Neural progenitor cell (in vitro differentiated cells): ENCODE results near the gene RHBDL1. TPM values are rescaled to one million over a fixed set of nuclear protein-coding genes. Genes with fewer than 3 reads are reported as not detected.

Experiments
- DNase-seq: peaks from one replicate; pipeline ENCODE4 v3.0.0-alpha.2; 2016; ENCODE audit warnings: low spot score
- H2AFZ ChIP-seq: fragments of 200-600 bp; sonication (generic); replicated peaks from 2 replicates; pipeline ENCODE4 v1.6.1; 2016; ENCODE audit warnings: antibody characterized with exemption
- H3F3A ChIP-seq: fragments of 200-600 bp; sonication (generic); 2 replicates; pipeline ENCODE4 v1.6.1; 2016; ENCODE audit warnings: antibody characterized with exemption, low read depth
- H3K27ac ChIP-seq: fragments of 200-600 bp; sonication (generic); 2 replicates; pipeline ENCODE4 v1.5.1; 2016; ENCODE audit warnings: mild to moderate bottlenecking
- H3K27me3 ChIP-seq: fragments of 200-600 bp; sonication (generic); 2 replicates; pipeline ENCODE4 v1.6.1; 2016; ENCODE audit warnings: mild to moderate bottlenecking, moderate library complexity
- H3K36me3 ChIP-seq: fragments of 200-600 bp; sonication (generic); 2 replicates; pipeline ENCODE4 v1.5.1; 2016
- H3K4me1 ChIP-seq: fragments of 200-600 bp; sonication (generic); 2 replicates; pipeline ENCODE4 v1.6.1; 2016; ENCODE audit warnings: mixed run types
- H3K4me2 ChIP-seq: fragments of 200-600 bp; sonication (generic); 2 replicates; pipeline ENCODE4 v1.6.1; 2016
- H3K4me3 ChIP-seq: fragments of 200-600 bp; sonication (generic); 2 replicates; pipeline ENCODE4 v1.5.1; 2016
- H3K79me2 ChIP-seq: fragments of 200-600 bp; sonication (generic); 2 replicates; pipeline ENCODE4 v1.6.1; 2016; ENCODE audit warnings: low read depth
- H3K9ac ChIP-seq: fragments of 200-600 bp; sonication (generic); 2 replicates; pipeline ENCODE4 v1.6.1; 2016
- H3K9me3 ChIP-seq: fragments of 200-600 bp; sonication (generic); 2 replicates; pipeline ENCODE4 v1.5.1; 2016; ENCODE audit warnings: low read depth
- H4K20me1 ChIP-seq: fragments of 200-600 bp; sonication (generic); 2 replicates; pipeline ENCODE4 v1.6.1; 2016; ENCODE audit warnings: low read depth
- H3K27ac Mint-ChIP-seq: 3 replicates; pipeline ENCODE4 v1.8.0; 2021; ENCODE audit warnings: mixed read lengths
- H3K27me3 Mint-ChIP-seq: 2 replicates; pipeline ENCODE4 v1.8.0; 2022; ENCODE audit warnings: low read depth, mild to moderate bottlenecking, inconsistent platforms, moderate library complexity, mixed read lengths; ENCODE audit not compliant: insufficient read depth
- H3K36me3 Mint-ChIP-seq: 3 replicates; pipeline ENCODE4 v1.8.0; 2021; ENCODE audit warnings: mixed read lengths
- H3K4me1 Mint-ChIP-seq: 3 replicates; pipeline ENCODE4 v1.8.0; 2021; ENCODE audit warnings: mixed read lengths
- H3K4me3 Mint-ChIP-seq: 3 replicates; pipeline ENCODE4 v1.8.0; 2021; ENCODE audit warnings: mild to moderate bottlenecking, moderate library complexity, mixed read lengths
- H3K9me3 Mint-ChIP-seq: 3 replicates; pipeline ENCODE4 v1.8.0; 2020; ENCODE audit warnings: mixed read lengths
- EZH2 ChIP-seq: fragments of 200-600 bp; sonication (generic); IDR thresholded peaks from 2 replicates; pipeline ENCODE4 v1.6.1; 2017; ENCODE audit warnings: antibody characterized with exemption, mild to moderate bottlenecking, moderate library complexity
- EZH2phosphoT487 ChIP-seq: fragments of 200-600 bp; sonication (generic); IDR thresholded peaks from 2 replicates; pipeline ENCODE4 v1.6.1; 2017; ENCODE audit warnings: antibody characterized with exemption
- total RNA-seq: library from RNA; depleted of rRNA; stranded (reverse); fragments of >200 nt; gene quantifications from 2 replicates; pipeline ENCODE4 v1.2.3, GENCODE V29; 2015; ENCODE audit warnings: low replicate concordance
- TF ChIP-seq, protein P1 (sequence below): fragments of 200-600 bp; sonication (generic); IDR thresholded peaks from 2 replicates; pipeline ENCODE4 v1.5.1; 2017; ENCODE audit warnings: antibody characterized with exemption, mild to moderate bottlenecking

Gene RHBDL1
- total RNA-seq, 1 donor from 2014 or later = 0.28 TPM

DNA sequence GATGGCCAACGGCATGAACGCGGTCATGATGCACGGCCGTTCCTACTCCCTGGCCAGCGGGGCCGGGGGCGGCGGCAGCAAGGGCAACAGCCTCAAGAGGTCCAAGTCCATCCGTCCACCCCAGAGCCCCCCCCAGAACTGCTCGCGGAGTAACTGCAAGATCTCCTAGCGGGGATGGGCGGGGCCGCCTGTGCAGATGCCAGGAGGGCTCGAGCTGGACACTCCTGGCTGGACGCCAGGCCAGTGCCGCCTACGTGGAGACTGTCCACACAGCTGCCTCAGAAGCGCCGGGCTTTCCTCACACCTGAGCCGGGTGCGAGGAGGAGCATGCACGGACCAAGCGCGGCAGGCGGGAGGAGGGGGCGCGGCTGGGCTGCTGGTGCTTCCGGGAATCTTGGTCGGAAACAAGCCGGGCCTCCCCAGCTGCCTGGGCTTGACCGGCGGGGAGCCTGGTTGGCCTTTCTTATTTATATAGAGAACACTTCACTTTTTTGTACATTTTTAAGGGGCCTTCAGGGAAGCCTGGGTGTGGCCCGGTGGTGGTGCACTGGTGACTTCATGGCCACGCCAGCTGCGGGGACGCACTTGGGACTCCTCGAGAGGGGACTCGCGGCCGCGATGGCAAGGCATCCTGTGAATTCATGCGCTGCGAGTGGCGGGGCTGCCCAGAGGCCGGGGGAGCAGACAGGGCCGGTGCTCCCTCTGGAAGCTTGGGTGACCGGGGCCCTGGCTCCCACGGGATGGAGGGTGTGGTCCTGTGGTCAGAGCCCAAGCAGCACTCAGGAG lies 47.8 kb upstream of the RHBDL1 start:
- Mint-ChIP-seq H3K36me3 (peaks cover 5% of the 10 kb centered on the region), H3K4me3 (peak overlapping the region; percentile 35), H3K27me3 (peaks cover 5% of the 10 kb centered on the region), H3K27ac (no peak overlapping the region), H3K9me3 (no peaks in the 10 kb centered on the region), H3K4me1 (peaks cover 30% of the 10 kb centered on the region)
- Histone ChIP-seq H3K79me2 (no peaks in the 10 kb centered on the region), H3K36me3 (no peaks in the 10 kb centered on the region), H3F3A (peaks cover 24% of the 10 kb centered on the region), H4K20me1 (peaks cover 26% of the 10 kb centered on the region), H3K27ac (no peak overlapping the region), H3K4me3 (no peak overlapping the region), H3K27me3 (no peaks in the 10 kb centered on the region), H3K4me2 (no peak overlapping the region), H3K9me3 (no peaks in the 10 kb centered on the region), H3K9ac (no peak overlapping the region), H3K4me1 (peaks cover 26% of the 10 kb centered on the region), H2AFZ (no peak overlapping the region)
- TF ChIP-seq, protein P1, sequence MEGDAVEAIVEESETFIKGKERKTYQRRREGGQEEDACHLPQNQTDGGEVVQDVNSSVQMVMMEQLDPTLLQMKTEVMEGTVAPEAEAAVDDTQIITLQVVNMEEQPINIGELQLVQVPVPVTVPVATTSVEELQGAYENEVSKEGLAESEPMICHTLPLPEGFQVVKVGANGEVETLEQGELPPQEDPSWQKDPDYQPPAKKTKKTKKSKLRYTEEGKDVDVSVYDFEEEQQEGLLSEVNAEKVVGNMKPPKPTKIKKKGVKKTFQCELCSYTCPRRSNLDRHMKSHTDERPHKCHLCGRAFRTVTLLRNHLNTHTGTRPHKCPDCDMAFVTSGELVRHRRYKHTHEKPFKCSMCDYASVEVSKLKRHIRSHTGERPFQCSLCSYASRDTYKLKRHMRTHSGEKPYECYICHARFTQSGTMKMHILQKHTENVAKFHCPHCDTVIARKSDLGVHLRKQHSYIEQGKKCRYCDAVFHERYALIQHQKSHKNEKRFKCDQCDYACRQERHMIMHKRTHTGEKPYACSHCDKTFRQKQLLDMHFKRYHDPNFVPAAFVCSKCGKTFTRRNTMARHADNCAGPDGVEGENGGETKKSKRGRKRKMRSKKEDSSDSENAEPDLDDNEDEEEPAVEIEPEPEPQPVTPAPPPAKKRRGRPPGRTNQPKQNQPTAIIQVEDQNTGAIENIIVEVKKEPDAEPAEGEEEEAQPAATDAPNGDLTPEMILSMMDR = no peak
- TF ChIP-seq EZH2phosphoT487 (no peak), EZH2 (no peak)
- DNase-seq = no peak

DNA sequence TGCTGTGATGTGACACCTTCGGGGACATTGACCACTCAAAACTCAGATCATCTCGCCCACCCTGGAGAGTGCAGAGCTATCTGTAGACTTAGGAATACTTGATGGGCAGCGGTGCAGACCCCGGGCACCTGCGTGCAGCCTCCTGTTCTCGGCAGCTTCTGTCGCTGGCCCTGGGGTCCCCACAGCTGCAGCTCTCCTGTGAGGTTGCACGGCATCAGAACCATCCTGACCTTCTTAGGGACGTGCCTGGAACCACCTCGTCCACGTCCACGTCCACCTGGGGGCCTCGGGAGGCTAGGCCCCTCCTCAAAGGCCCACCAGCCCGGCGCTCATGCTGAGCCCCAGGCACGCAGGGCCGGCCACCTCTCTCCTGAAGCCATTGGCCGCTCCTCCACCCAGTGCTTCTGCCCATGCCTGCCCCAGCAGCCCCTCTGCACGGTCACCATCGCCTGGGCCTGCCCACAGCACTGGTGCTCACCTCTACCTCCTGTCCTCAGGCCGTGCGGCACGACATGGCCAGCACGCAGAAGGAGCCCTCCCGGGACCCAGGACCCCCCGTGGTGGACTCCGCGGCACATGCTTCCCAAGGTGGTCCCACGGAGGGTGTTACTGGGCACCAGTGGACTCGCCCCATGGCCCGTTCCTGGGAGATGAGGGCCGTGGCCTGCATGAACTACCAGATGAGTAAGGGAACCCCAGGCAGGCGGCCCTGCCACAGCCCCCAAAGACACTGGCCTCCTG lies 47.0 kb upstream of the RHBDL1 start:
- Histone ChIP-seq H2AFZ (no peak overlapping the region), H3F3A (peaks cover 24% of the 10 kb centered on the region), H3K4me2 (peak overlapping the region; percentile 93), H3K27me3 (no peaks in the 10 kb centered on the region), H4K20me1 (peaks cover 26% of the 10 kb centered on the region), H3K9me3 (no peaks in the 10 kb centered on the region), H3K9ac (no peak overlapping the region), H3K27ac (peak overlapping the region; percentile 89), H3K4me1 (peaks cover 26% of the 10 kb centered on the region), H3K79me2 (no peaks in the 10 kb centered on the region), H3K4me3 (no peak overlapping the region), H3K36me3 (no peaks in the 10 kb centered on the region)
- Mint-ChIP-seq H3K27me3 (peaks cover 5% of the 10 kb centered on the region), H3K4me1 (peaks cover 30% of the 10 kb centered on the region), H3K27ac (peak overlapping the region; percentile 97), H3K9me3 (no peaks in the 10 kb centered on the region), H3K36me3 (peaks cover 5% of the 10 kb centered on the region), H3K4me3 (peak overlapping the region; percentile 81)
- TF ChIP-seq, protein P1 = no peak
- TF ChIP-seq EZH2phosphoT487 = no peak
- TF ChIP-seq EZH2 = no peak
- no peak for DNase-seq

DNA sequence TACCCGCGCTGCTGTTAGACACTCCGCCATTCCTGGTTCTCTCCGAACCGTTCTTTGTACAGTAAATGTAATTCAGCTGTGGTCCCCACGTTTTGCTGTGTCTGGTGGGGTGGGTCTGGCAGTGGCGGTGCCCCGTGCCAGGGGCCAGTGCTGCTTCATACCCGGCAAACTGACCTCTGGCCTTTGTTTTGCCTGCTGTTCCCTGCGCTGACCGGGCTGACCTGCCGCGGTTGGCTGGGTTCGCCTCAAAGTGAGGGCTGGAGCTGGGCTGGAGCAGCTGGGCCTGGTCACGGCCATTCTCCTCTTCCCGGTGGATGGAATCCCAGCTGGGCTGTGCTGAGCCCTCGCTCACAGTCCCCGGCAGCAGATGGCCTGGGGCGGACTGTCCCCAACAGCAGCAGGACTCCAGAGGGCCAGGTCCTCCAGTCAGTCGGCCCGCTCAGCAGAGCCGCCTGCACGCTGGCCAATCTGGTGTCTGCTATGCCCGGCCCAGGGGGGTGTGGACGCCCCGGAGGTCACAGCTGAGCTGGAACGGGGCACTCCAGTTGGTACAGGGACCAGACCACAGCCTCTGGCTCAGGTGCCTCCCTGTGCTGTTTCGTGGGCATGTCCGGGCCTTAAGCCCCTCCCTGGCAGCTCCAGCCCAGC lies 46.2 kb upstream of the RHBDL1 start:
- peaks cover 26% of the 10 kb centered on the region for H3K4me1 ChIP-seq
- no peak overlapping the region for H3K9ac ChIP-seq
- Mint-ChIP-seq H3K9me3 (no peaks in the 10 kb centered on the region), H3K4me3 (peak overlapping the region; percentile 81), H3K36me3 (peaks cover 5% of the 10 kb centered on the region), H3K27me3 (peaks cover 5% of the 10 kb centered on the region), H3K27ac (peak overlapping the region; percentile 97), H3K4me1 (peaks cover 26% of the 10 kb centered on the region)
- no peaks in the 10 kb centered on the region for H3K9me3 ChIP-seq
- peaks cover 29% of the 10 kb centered on the region for H4K20me1 ChIP-seq
- no peak for DNase-seq
- H3K4me2 ChIP-seq = peak overlapping the region; percentile 93
- peak overlapping the region; percentile 89 for H3K27ac ChIP-seq
- no peaks in the 10 kb centered on the region for H3K79me2 ChIP-seq
- H3K4me3 ChIP-seq = no peak overlapping the region
- H3K36me3 ChIP-seq = no peaks in the 10 kb centered on the region
- H3K27me3 ChIP-seq = no peaks in the 10 kb centered on the region
- TF ChIP-seq, protein P1 = no peak
- TF ChIP-seq EZH2phosphoT487 = no peak
- no peak for TF ChIP-seq EZH2
- H2AFZ ChIP-seq = no peak overlapping the region
- peaks cover 24% of the 10 kb centered on the region for H3F3A ChIP-seq
